Endodermal cell (in vitro differentiated cells): Measurements from ENCODE around the gene TEX22. TPM values are rescaled to one million over a fixed set of nuclear protein-coding genes. Genes with fewer than 3 reads are reported as not detected.

ENCODE experiments used
- DNase-seq: peaks from one replicate; pipeline ENCODE4 v3.0.0-alpha.2; 2017
- H3K27ac ChIP-seq: 2 replicates; pipeline ENCODE4 v1.5.1; 2013; ENCODE audit warnings: mild to moderate bottlenecking, low read depth, low read length, moderate library complexity
- H3K27me3 ChIP-seq: 2 replicates; pipeline ENCODE4 v1.6.1; 2013; ENCODE audit warnings: mild to moderate bottlenecking, low read length, moderate library complexity; ENCODE audit not compliant: insufficient read depth, control insufficient read depth, poor library complexity, severe bottlenecking
- H3K36me3 ChIP-seq: 2 replicates; pipeline ENCODE4 v1.7.0; 2013; ENCODE audit warnings: mild to moderate bottlenecking, low read length, moderate library complexity; ENCODE audit not compliant: control insufficient read depth, insufficient read depth
- H3K4me1 ChIP-seq: one replicate; pipeline ENCODE4 v1.7.0; 2013; ENCODE audit warnings: low read length; ENCODE audit not compliant: control insufficient read depth, insufficient read depth
- H3K4me3 ChIP-seq: 2 replicates; pipeline ENCODE4 v1.5.1; 2013; ENCODE audit warnings: mild to moderate bottlenecking, low read length, moderate library complexity
- H3K9ac ChIP-seq: 2 replicates; pipeline ENCODE4 v1.6.1; 2013; ENCODE audit warnings: mild to moderate bottlenecking, low read length, moderate library complexity; ENCODE audit not compliant: poor library complexity, severe bottlenecking; ENCODE audit errors: extremely low read depth
- H3K9me3 ChIP-seq: 2 replicates; pipeline ENCODE4 v1.6.1; 2013; ENCODE audit warnings: mild to moderate bottlenecking, low read length, moderate library complexity; ENCODE audit not compliant: control insufficient read depth
- H3K27ac Mint-ChIP-seq: 2 replicates; pipeline ENCODE4 v1.8.0; 2020; ENCODE audit warnings: mixed read lengths
- H3K27me3 Mint-ChIP-seq: 2 replicates; pipeline ENCODE4 v1.8.0; 2021; ENCODE audit warnings: mild to moderate bottlenecking, mixed read lengths; ENCODE audit not compliant: insufficient read depth
- H3K36me3 Mint-ChIP-seq: 2 replicates; pipeline ENCODE4 v1.8.0; 2020; ENCODE audit warnings: low read depth, mixed read lengths
- H3K4me1 Mint-ChIP-seq: 2 replicates; pipeline ENCODE4 v1.8.0; 2020; ENCODE audit warnings: mixed read lengths
- H3K4me3 Mint-ChIP-seq: 2 replicates; pipeline ENCODE4 v1.8.0; 2020; ENCODE audit warnings: mild to moderate bottlenecking, moderate library complexity, mixed read lengths
- H3K9me3 Mint-ChIP-seq: 2 replicates; pipeline ENCODE4 v1.8.0; 2020; ENCODE audit warnings: mild to moderate bottlenecking, mixed read lengths
- WGBS, 2 experiments: methylation state at CpG; one replicate each; pipeline versions ENCODE4 v1.1.5 to v1.1.7; 2013; ENCODE audit warnings: missing lambda C conversion rate in 2 of 2, mixed read lengths in 1 of 2; ENCODE audit not compliant: insufficient coverage in 1 of 2, insufficient read length in 1 of 2; 5-methylcytosine and 5-hydroxymethylcytosine counted together
- total RNA-seq, 2 donors: library from RNA; stranded (reverse); fragmentation: NEBNext Ultra II Directional in 1 of 2; extraction: Animal tissue kit (Norgen Biotek cat#: 25700) in 1 of 2; gene quantifications; 2 replicates in 1 of 2; 3 replicates in 1 of 2; pipeline ENCODE4 v1.2.1, GENCODE V29; 2021
- TF ChIP-seq, protein P1 (sequence below): fragments of 200-600 bp; sonication (generic); conservative IDR thresholded peaks from 2 replicates; pipeline ENCODE4 v1.5.0; 2021; ENCODE audit warnings: antibody characterized with exemption, mild to moderate bottlenecking

Gene TEX22
- total RNA-seq, 2 donors from 2014 or later, result 1.9 to 3.5 TPM

DNA sequence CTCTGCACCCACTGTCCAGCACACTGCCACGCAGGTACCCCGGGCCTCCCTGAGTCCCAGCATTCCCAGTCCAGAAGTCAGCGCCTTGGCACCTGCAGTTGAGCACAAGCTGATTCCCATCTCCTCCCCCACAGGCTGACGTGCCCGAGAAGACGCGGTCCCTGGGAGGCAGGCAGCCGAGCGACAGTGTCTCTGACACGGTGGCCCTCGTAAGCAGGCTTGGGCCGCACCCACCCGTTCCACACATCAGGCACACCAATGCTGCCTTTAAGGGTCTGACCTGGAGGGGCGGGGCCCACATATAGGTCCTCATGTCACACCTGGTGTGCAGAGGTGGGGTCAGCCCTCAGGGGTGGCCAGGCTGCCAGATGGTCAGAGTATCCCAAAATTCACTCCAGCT, 18.4 kb upstream of the TEX22 start:
- no peaks in the 10 kb centered on the region for H3K27me3 Mint-ChIP-seq
- H3K9me3 Mint-ChIP-seq, result no peaks in the 10 kb centered on the region

DNA sequence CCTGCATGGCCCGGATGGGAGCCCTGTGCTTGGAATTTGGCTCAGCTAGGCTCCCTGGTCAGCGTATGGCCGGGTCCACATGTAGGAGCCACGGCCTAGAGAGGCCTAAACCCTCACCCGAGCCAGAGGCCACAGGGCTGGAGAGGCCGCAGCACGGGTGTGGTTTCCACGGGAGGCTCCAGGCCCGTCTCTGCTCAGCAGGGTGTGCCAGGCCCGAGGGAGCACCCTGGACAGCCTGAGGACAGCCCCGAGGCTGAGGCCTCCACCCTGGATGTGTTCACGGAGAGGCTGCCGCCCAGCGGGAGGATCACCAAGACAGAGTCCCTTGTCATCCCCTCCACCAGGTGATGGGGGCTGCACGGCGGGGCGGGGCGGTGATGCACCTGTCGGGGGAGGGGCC, 17.6 kb upstream of the TEX22 start:
- H3K36me3 ChIP-seq, result peaks cover 5% of the 10 kb centered on the region
- H3K4me1 ChIP-seq, result peaks cover 2% of the 10 kb centered on the region
- Mint-ChIP-seq H3K9me3 (no peaks in the 10 kb centered on the region), H3K27me3 (no peaks in the 10 kb centered on the region), H3K4me1 (peaks cover 10% of the 10 kb centered on the region), H3K4me3 (no peak overlapping the region), H3K36me3 (peaks cover 22% of the 10 kb centered on the region), H3K27ac (no peak overlapping the region)
- H3K27ac ChIP-seq, result no peak overlapping the region
- H3K27me3 ChIP-seq, result no peaks in the 10 kb centered on the region
- H3K4me3 ChIP-seq, result no peak overlapping the region
- H3K9me3 ChIP-seq, result no peaks in the 10 kb centered on the region
- 94 to 97% methylated on average over 15 to 19 of the region's 19 CpGs for WGBS, 2 experiments
- TF ChIP-seq, protein P1, sequence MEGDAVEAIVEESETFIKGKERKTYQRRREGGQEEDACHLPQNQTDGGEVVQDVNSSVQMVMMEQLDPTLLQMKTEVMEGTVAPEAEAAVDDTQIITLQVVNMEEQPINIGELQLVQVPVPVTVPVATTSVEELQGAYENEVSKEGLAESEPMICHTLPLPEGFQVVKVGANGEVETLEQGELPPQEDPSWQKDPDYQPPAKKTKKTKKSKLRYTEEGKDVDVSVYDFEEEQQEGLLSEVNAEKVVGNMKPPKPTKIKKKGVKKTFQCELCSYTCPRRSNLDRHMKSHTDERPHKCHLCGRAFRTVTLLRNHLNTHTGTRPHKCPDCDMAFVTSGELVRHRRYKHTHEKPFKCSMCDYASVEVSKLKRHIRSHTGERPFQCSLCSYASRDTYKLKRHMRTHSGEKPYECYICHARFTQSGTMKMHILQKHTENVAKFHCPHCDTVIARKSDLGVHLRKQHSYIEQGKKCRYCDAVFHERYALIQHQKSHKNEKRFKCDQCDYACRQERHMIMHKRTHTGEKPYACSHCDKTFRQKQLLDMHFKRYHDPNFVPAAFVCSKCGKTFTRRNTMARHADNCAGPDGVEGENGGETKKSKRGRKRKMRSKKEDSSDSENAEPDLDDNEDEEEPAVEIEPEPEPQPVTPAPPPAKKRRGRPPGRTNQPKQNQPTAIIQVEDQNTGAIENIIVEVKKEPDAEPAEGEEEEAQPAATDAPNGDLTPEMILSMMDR, result no peak
- no peak for DNase-seq
- no peak overlapping the region for H3K9ac ChIP-seq

More for the DNA sequence above, 18.4 kb upstream of the TEX22 start:
- no peak overlapping the region for H3K9ac ChIP-seq
- no peak overlapping the region for H3K27ac ChIP-seq
- H3K27ac Mint-ChIP-seq, result no peak overlapping the region
- H3K4me1 Mint-ChIP-seq, result peaks cover 14% of the 10 kb centered on the region
- H3K4me3 Mint-ChIP-seq, result no peak overlapping the region
- peaks cover 5% of the 10 kb centered on the region for H3K36me3 ChIP-seq
- 96 to 97% methylated on average over 13 to 14 of the region's 14 CpGs for WGBS, 2 experiments
- TF ChIP-seq, protein P1, result no peak
- DNase-seq, result no peak
- H3K9me3 ChIP-seq, result no peaks in the 10 kb centered on the region
- no peaks in the 10 kb centered on the region for H3K27me3 ChIP-seq
- H3K4me1 ChIP-seq, result peaks cover 2% of the 10 kb centered on the region
- peaks cover 22% of the 10 kb centered on the region for H3K36me3 Mint-ChIP-seq
- no peak overlapping the region for H3K4me3 ChIP-seq

DNA sequence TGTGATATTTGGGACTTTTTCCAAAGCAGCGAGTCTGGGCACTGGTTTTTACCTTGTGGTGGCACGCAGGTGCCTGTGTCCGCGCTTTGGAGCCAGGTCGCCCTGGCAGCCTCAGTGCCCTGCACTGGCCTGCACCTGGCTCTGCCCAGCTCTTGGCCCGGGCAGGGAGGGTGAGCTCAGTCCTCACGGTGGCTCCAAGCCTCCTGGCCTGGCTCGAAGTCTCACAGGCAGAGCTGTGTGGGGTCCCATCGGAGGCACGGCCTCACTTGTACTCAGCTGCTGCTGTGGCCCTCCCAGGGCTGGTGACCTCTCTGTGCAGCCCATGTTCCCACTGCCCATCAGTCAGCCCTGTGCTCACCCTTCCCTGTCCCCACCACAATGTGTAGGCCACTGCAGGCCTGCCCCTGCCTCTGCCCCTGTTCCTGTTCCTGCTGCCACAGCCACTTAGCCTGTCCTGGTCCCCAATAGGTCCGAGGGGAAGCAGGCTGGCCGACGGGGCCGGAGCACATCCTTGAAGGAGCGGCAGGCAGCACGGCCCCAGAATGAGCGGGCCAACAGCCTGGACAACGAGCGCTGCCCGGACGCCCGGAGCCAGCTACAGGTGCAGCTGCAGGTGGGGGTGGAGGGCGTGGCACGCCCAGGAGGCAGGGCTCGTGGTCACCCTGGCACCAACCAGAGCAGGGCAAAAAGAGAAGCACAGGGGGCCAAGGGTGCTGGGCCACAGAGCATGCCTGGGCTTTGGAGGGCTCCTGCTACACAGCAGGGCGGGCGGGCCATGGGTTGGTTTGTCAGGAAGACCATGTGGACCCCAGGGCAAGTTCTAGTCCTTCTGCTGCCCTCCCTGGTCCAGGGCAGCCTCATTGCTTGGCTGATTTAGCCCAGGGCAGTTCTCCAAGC, 16.6 kb upstream of the TEX22 start:
- Mint-ChIP-seq H3K4me1 (peaks cover 6% of the 10 kb centered on the region), H3K27ac (no peak overlapping the region), H3K4me3 (no peak overlapping the region), H3K36me3 (peaks cover 22% of the 10 kb centered on the region), H3K9me3 (no peaks in the 10 kb centered on the region), H3K27me3 (no peaks in the 10 kb centered on the region)
- Histone ChIP-seq H3K4me1 (peaks cover 2% of the 10 kb centered on the region), H3K27ac (no peak overlapping the region), H3K9me3 (no peaks in the 10 kb centered on the region), H3K27me3 (no peaks in the 10 kb centered on the region), H3K4me3 (no peak overlapping the region), H3K9ac (no peak overlapping the region), H3K36me3 (peaks cover 5% of the 10 kb centered on the region)
- no peak for DNase-seq
- 90 to 99% methylated on average over 8 to 27 of the region's 27 CpGs for WGBS, 2 experiments
- TF ChIP-seq, protein P1, result no peak
